ENCODE measurements around the gene NUB1.

Gene NUB1

GRCh38 chr7:151366880-151367222 lies 25.2 kb downstream of the NUB1 start:
- no peak for DNase-seq (ENCODE audit: low read depth)
- no peak for TF ChIP-seq CTCF (IDR thresholded peaks at IDR 0.05; ENCODE audit: insufficient read depth, low read depth, low read length, missing control alignments)
- no peak overlapping the region for H3K4me3 ChIP-seq (ENCODE audit: low read length)

GRCh38 chr7:151367284-151367683 lies 25.7 kb downstream of the NUB1 start:
- no peak for DNase-seq (ENCODE audit: low read depth)
- H3K4me3 ChIP-seq (ENCODE audit: low read length): no peak overlapping the region
- TF ChIP-seq CTCF (IDR thresholded peaks at IDR 0.05; ENCODE audit: insufficient read depth, low read depth, low read length, missing control alignments): no peak

GRCh38 chr7:151368136-151368571 lies 26.5 kb downstream of the NUB1 start:
- DNase-seq (ENCODE audit: low read depth): peak; percentile 73
- H3K4me3 ChIP-seq (ENCODE audit: low read length): no peak overlapping the region
- peak; percentile 98 for TF ChIP-seq CTCF (IDR thresholded peaks at IDR 0.05; ENCODE audit: insufficient read depth, low read depth, low read length, missing control alignments)

GRCh38 chr7:151371266-151371665 lies 29.7 kb downstream of the NUB1 start:
- no peak for DNase-seq (ENCODE audit: low read depth)
- no peak overlapping the region for H3K4me3 ChIP-seq (ENCODE audit: low read length)
- TF ChIP-seq CTCF (IDR thresholded peaks at IDR 0.05; ENCODE audit: insufficient read depth, low read depth, low read length, missing control alignments): no peak

- no peak for DNase-seq (ENCODE audit: low read depth)
- TF ChIP-seq CTCF (IDR thresholded peaks at IDR 0.05; ENCODE audit: insufficient read depth, low read depth, low read length, missing control alignments): no peak
- H3K4me3 ChIP-seq (ENCODE audit: low read length): no peak overlapping the region
Observed at GRCh38 chr7:151372612-151373265, 31.1 kb downstream of the NUB1 start.

- no peak for DNase-seq (ENCODE audit: low read depth)
- TF ChIP-seq CTCF (IDR thresholded peaks at IDR 0.05; ENCODE audit: insufficient read depth, low read depth, low read length, missing control alignments): no peak
Observed at GRCh38 chr7:151373599-151373998, 32.0 kb downstream of the NUB1 start.

GRCh38 chr7:151374139-151374538 lies 32.5 kb downstream of the NUB1 start:
- no peak for DNase-seq (ENCODE audit: low read depth)
- no peak for TF ChIP-seq CTCF (IDR thresholded peaks at IDR 0.05; ENCODE audit: insufficient read depth, low read depth, low read length, missing control alignments)
- H3K4me3 ChIP-seq (ENCODE audit: low read length): no peak overlapping the region

More at GRCh38 chr7:151373599-151373998, 32.0 kb downstream of the NUB1 start:
- H3K4me3 ChIP-seq (ENCODE audit: low read length): no peak overlapping the region

Data from epithelial cell of esophagus (primary cell).